ENCODE measurements around the gene DCANP1.

DNA sequence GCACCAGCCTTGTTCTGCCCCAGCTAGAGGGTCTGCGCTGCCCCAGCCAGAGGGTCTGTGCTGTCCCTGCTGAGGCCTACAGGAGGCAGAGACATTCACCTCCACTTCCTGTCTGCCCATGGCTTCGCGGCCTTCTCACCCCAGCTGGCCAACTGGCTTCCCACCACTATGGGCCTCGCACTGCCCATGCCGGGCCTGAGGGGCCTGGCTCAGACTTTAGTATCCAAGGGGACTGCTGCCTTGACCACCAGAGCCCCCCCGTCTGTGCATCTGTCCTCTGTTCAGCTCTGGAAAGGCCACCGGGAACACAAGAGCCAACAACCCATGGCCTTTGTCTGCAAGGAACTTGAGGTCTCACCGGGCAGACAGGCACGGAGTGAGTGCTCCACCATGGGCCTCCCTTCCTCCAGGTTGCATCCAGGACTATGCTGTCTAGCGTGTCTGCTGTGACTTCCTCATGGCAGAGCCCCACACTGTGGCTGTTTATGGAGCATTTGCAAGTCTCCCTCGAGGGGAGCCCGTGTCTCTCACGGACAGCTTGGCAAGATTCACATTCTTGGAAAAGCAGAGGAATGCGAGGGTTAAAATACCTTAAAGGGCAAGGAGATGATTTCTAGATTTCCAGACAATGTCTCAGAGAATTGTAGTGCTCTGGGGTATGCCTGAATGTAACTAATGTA lies 1.7 kb downstream of the DCANP1 start:
- TF ChIP-seq, protein P1, sequence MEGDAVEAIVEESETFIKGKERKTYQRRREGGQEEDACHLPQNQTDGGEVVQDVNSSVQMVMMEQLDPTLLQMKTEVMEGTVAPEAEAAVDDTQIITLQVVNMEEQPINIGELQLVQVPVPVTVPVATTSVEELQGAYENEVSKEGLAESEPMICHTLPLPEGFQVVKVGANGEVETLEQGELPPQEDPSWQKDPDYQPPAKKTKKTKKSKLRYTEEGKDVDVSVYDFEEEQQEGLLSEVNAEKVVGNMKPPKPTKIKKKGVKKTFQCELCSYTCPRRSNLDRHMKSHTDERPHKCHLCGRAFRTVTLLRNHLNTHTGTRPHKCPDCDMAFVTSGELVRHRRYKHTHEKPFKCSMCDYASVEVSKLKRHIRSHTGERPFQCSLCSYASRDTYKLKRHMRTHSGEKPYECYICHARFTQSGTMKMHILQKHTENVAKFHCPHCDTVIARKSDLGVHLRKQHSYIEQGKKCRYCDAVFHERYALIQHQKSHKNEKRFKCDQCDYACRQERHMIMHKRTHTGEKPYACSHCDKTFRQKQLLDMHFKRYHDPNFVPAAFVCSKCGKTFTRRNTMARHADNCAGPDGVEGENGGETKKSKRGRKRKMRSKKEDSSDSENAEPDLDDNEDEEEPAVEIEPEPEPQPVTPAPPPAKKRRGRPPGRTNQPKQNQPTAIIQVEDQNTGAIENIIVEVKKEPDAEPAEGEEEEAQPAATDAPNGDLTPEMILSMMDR (IDR thresholded peaks at IDR 0.05), result no peak
- TF ChIP-seq POLR2A (IDR thresholded peaks at IDR 0.05), result no peak

Measured in heart left ventricle (tissue), 13 donors.